ENCODE measurements around the gene PEPD. TPM values are rescaled to one million over a fixed set of nuclear protein-coding genes. Genes with fewer than 3 reads are reported as not detected.

Gene PEPD
- total RNA-seq, 5 donors from 2014 or later (not counting 1 experiment from before 2014, with no cell fraction given) = 23.5 to 38.8 (median 31.8) TPM

- ChIA-PET POLR2A (no interaction called here), CTCF (no interaction called here)
- ATAC-seq (replicated peaks in 1 of 4) = no peak
Observed at GRCh38 chr19:33427801-33428626, 93.6 kb downstream of the PEPD start.

DNA sequence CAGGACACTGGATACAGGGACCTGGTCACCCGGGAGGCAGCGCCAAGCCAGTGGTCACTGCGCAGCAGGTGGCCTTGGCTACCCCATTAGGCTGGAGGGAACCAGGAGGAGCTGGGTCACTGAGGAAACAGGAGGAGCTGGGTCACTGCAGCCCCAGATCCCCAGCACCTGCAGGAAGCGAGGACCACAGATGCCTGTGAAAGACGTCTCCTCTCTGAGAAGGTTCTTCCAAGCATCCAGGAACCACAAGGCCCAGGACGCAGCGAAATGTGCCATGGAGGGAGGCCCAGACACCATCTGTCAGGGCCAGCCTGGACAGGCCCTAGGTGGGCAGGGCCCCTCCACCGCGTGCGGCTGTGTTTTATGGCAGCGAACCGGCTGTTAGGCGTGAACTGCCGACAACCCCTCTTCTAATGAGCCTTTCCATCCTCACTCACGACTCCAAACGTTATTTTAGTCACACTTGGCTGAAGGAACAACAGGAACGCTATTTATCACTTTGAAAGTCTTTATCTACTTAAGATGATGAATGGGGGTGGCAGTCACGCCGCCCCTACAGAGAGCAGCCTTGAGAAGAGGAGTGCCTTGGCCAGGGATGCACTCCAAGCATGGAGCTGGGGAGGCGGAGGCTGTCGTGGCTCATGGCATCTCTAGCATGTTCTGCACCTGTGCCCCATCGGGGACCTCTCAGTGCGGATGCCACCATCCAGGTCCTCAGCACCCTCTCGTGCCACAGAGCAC, 94.8 kb downstream of the PEPD start:
- Mint-ChIP-seq H3K27ac (no peak overlapping the region), H3K27me3 (no peaks in the 10 kb centered on the region), H3K4me1 (peaks cover 8 to 14% (median 12%) of the 10 kb centered on the region in 3 donors), H3K9me3 (no peaks in the 10 kb centered on the region), H3K4me3 (no peak overlapping the region), H3K36me3 (peaks cover 3% of the 10 kb centered on the region)
- no peak overlapping the region for H3K4me3 ChIP-seq (ENCODE audit: control insufficient read depth in 1 of 2, extremely low read depth in 1 of 2, low read length in 1 of 2)
- H3K4me1 ChIP-seq (ENCODE audit: control insufficient read depth in 1 of 2, extremely low read depth in 1 of 2, insufficient read depth in 2 of 2, low read length in 2 of 2) = peaks cover 0 to 9% of the 10 kb centered on the region in 2 experiments
- ChIA-PET CTCF (interaction anchor here in 1 of 2 donors (0.6 kb wide), 1 partner anchor 365 kb away, joined by 3 read pairs; no protein-coding TSS in a partner anchor), POLR2A (no interaction called here)
- no peaks in the 10 kb centered on the region for H3K9me3 ChIP-seq
- H3K27ac ChIP-seq (ENCODE audit: low read length) = no peak overlapping the region
- H3K27me3 ChIP-seq (replicated peaks in 1 of 2; ENCODE audit: control insufficient read depth in 2 of 2, extremely low read depth in 1 of 2, insufficient read depth in 2 of 2, low read length in 1 of 2) = no peaks in the 10 kb centered on the region
- no peaks in the 10 kb centered on the region for H3K36me3 ChIP-seq (ENCODE audit: control insufficient read depth in 2 of 2, extremely low read depth in 1 of 2, insufficient read depth in 1 of 2, low read length in 1 of 2)
- no peak for DNase-seq
- WGBS (ENCODE audit: insufficient coverage) = 94% methylated on average over 18 of the region's 24 CpGs
- ATAC-seq (replicated peaks in 1 of 4) = no peak

More at GRCh38 chr19:33427801-33428626, 93.6 kb downstream of the PEPD start:
- Mint-ChIP-seq H3K4me1 (peaks cover 8 to 14% (median 12%) of the 10 kb centered on the region in 3 donors), H3K27ac (peak overlapping the region in 1 of 2 donors; percentile 34), H3K36me3 (peaks cover 3% of the 10 kb centered on the region), H3K4me3 (no peak overlapping the region), H3K9me3 (no peaks in the 10 kb centered on the region), H3K27me3 (no peaks in the 10 kb centered on the region)
- 90% methylated on average over 17 of the region's 22 CpGs for WGBS (ENCODE audit: insufficient coverage)
- Histone ChIP-seq H3K27me3 (replicated peaks in 1 of 2; ENCODE audit: control insufficient read depth in 2 of 2, extremely low read depth in 1 of 2, insufficient read depth in 2 of 2, low read length in 1 of 2) (no peaks in the 10 kb centered on the region), H3K27ac (ENCODE audit: low read length) (no peak overlapping the region), H3K4me3 (ENCODE audit: control insufficient read depth in 1 of 2, extremely low read depth in 1 of 2, low read length in 1 of 2) (no peak overlapping the region), H3K9me3 (no peaks in the 10 kb centered on the region), H3K36me3 (ENCODE audit: control insufficient read depth in 2 of 2, extremely low read depth in 1 of 2, insufficient read depth in 1 of 2, low read length in 1 of 2) (no peaks in the 10 kb centered on the region), H3K4me1 (ENCODE audit: control insufficient read depth in 1 of 2, extremely low read depth in 1 of 2, insufficient read depth in 2 of 2, low read length in 2 of 2) (peaks cover 0 to 9% of the 10 kb centered on the region in 2 experiments)
- no peak for DNase-seq

GRCh38 chr19:33424181-33424580, 97.4 kb downstream of the PEPD start:
- WGBS (ENCODE audit: insufficient coverage) = 95% methylated on average over 6 of the region's 8 CpGs
- ATAC-seq (replicated peaks in 1 of 4) = no peak

DNA sequence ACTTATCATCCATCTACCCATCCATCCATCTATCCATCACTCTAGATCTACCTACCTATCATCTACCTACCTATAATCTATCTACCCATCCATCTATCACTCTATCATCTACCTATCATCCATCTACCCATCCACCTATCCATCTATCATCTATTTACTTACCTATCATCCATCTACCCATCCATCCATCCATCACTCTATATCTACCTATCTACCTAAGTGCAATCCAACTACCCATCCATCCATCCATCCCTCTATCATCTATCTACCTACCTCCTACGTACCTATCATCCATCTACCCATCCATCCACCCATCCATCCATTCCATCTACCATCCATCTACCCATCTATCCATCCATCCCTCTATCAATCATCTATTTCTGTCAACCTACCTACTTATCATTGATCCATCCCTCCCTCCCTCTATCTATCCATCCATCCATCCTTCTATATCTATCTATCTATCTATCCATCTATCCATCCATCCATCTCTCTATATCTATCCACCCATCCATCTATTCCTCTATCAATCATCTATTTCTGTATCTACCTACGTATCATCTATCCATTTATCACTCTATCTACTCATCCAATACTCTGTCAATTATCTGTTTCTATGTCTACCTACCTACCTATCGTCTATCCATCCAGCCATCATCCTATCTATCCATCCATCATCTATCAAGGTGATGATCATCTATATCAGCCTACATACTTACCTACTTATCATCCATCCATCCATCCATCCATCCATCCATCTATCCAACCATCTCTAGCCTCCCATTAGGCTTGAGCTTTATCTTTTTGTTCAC, 99.0 kb downstream of the PEPD start:
- H3K36me3 Mint-ChIP-seq = peaks cover 3% of the 10 kb centered on the region
- no peaks in the 10 kb centered on the region for H3K27me3 Mint-ChIP-seq
- Histone ChIP-seq H3K4me1 (ENCODE audit: control insufficient read depth in 1 of 2, extremely low read depth in 1 of 2, insufficient read depth in 2 of 2, low read length in 2 of 2) (no peaks in the 10 kb centered on the region), H3K4me3 (ENCODE audit: control insufficient read depth in 1 of 2, extremely low read depth in 1 of 2, low read length in 1 of 2) (no peak overlapping the region), H3K27me3 (replicated peaks in 1 of 2; ENCODE audit: control insufficient read depth in 2 of 2, extremely low read depth in 1 of 2, insufficient read depth in 2 of 2, low read length in 1 of 2) (no peaks in the 10 kb centered on the region), H3K36me3 (ENCODE audit: control insufficient read depth in 2 of 2, extremely low read depth in 1 of 2, insufficient read depth in 1 of 2, low read length in 1 of 2) (peaks cover 0 to 4% of the 10 kb centered on the region in 2 donors), H3K27ac (ENCODE audit: low read length) (no peak overlapping the region), H3K9me3 (no peaks in the 10 kb centered on the region)
- ChIA-PET CTCF (no interaction called here), POLR2A (no interaction called here)
- H3K4me1 Mint-ChIP-seq = no peaks in the 10 kb centered on the region
- H3K27ac Mint-ChIP-seq = no peak overlapping the region
- 98% methylated on average over 3 of the region's 3 CpGs for WGBS (ENCODE audit: insufficient coverage)
- no peak overlapping the region for H3K4me3 Mint-ChIP-seq
- ATAC-seq (replicated peaks in 1 of 4) (no peak), DNase-seq (no peak)
- H3K9me3 Mint-ChIP-seq = no peaks in the 10 kb centered on the region

More at GRCh38 chr19:33424181-33424580, 97.4 kb downstream of the PEPD start:
- Mint-ChIP-seq H3K4me3 (no peak overlapping the region), H3K9me3 (no peaks in the 10 kb centered on the region), H3K4me1 (no peaks in the 10 kb centered on the region), H3K36me3 (peaks cover 3% of the 10 kb centered on the region), H3K27ac (no peak overlapping the region), H3K27me3 (no peaks in the 10 kb centered on the region)
- ChIA-PET CTCF (no interaction called here), POLR2A (interaction anchor here in 1 of 2 donors (0.7 kb wide), 1 partner anchor 802 kb away, joined by 3 read pairs; no protein-coding TSS in a partner anchor)
- DNase-seq = no peak
- Histone ChIP-seq H3K9me3 (no peaks in the 10 kb centered on the region), H3K27me3 (replicated peaks in 1 of 2; ENCODE audit: control insufficient read depth in 2 of 2, extremely low read depth in 1 of 2, insufficient read depth in 2 of 2, low read length in 1 of 2) (no peaks in the 10 kb centered on the region), H3K27ac (ENCODE audit: low read length) (no peak overlapping the region), H3K36me3 (ENCODE audit: control insufficient read depth in 2 of 2, extremely low read depth in 1 of 2, insufficient read depth in 1 of 2, low read length in 1 of 2) (peaks cover 0 to 4% of the 10 kb centered on the region in 2 donors), H3K4me3 (ENCODE audit: control insufficient read depth in 1 of 2, extremely low read depth in 1 of 2, low read length in 1 of 2) (no peak overlapping the region), H3K4me1 (ENCODE audit: control insufficient read depth in 1 of 2, extremely low read depth in 1 of 2, insufficient read depth in 2 of 2, low read length in 2 of 2) (no peaks in the 10 kb centered on the region)

- no CpG with 5 or more reads among the region's 7 CpGs for WGBS (ENCODE audit: insufficient coverage)
- Histone ChIP-seq H3K36me3 (ENCODE audit: control insufficient read depth in 2 of 2, extremely low read depth in 1 of 2, insufficient read depth in 1 of 2, low read length in 1 of 2) (peaks cover 0 to 4% of the 10 kb centered on the region in 2 donors), H3K4me1 (ENCODE audit: control insufficient read depth in 1 of 2, extremely low read depth in 1 of 2, insufficient read depth in 2 of 2, low read length in 2 of 2) (peaks cover 0 to 6% of the 10 kb centered on the region in 2 experiments), H3K27ac (ENCODE audit: low read length) (no peak overlapping the region), H3K4me3 (ENCODE audit: control insufficient read depth in 1 of 2, extremely low read depth in 1 of 2, low read length in 1 of 2) (no peak overlapping the region), H3K9me3 (no peaks in the 10 kb centered on the region), H3K27me3 (replicated peaks in 1 of 2; ENCODE audit: control insufficient read depth in 2 of 2, extremely low read depth in 1 of 2, insufficient read depth in 2 of 2, low read length in 1 of 2) (no peaks in the 10 kb centered on the region)
- Mint-ChIP-seq H3K4me3 (no peak overlapping the region), H3K4me1 (peaks cover 6% of the 10 kb centered on the region in 3 donors), H3K27me3 (no peaks in the 10 kb centered on the region), H3K36me3 (peaks cover 3% of the 10 kb centered on the region), H3K27ac (no peak overlapping the region), H3K9me3 (no peaks in the 10 kb centered on the region)
- CTCF ChIA-PET = no interaction called here
- DNase-seq = no peak
- POLR2A ChIA-PET = no interaction called here
- ATAC-seq (replicated peaks in 1 of 4) = no peak
Observed at GRCh38 chr19:33421368-33421767, 100.2 kb downstream of the PEPD start.

- Mint-ChIP-seq H3K36me3 (peaks cover 3% of the 10 kb centered on the region), H3K9me3 (no peaks in the 10 kb centered on the region), H3K4me1 (peaks cover 7 to 10% (median 8%) of the 10 kb centered on the region in 3 donors), H3K27me3 (no peaks in the 10 kb centered on the region), H3K4me3 (no peak overlapping the region), H3K27ac (no peak overlapping the region)
- ChIA-PET POLR2A (no interaction called here), CTCF (no interaction called here)
- no peaks in the 10 kb centered on the region for H3K9me3 ChIP-seq
- no peaks in the 10 kb centered on the region for H3K27me3 ChIP-seq (replicated peaks in 1 of 2; ENCODE audit: control insufficient read depth in 2 of 2, extremely low read depth in 1 of 2, insufficient read depth in 2 of 2, low read length in 1 of 2)
- H3K4me3 ChIP-seq (ENCODE audit: control insufficient read depth in 1 of 2, extremely low read depth in 1 of 2, low read length in 1 of 2) = no peak overlapping the region
- H3K27ac ChIP-seq (ENCODE audit: low read length) = no peak overlapping the region
- peaks cover 0 to 9% of the 10 kb centered on the region in 2 experiments for H3K4me1 ChIP-seq (ENCODE audit: control insufficient read depth in 1 of 2, extremely low read depth in 1 of 2, insufficient read depth in 2 of 2, low read length in 2 of 2)
- DNase-seq (no peak), ATAC-seq (replicated peaks in 1 of 4) (no peak)
- H3K36me3 ChIP-seq (ENCODE audit: control insufficient read depth in 2 of 2, extremely low read depth in 1 of 2, insufficient read depth in 1 of 2, low read length in 1 of 2) = peaks cover 0 to 4% of the 10 kb centered on the region in 2 donors
- 80% methylated on average over 9 of the region's 9 CpGs for WGBS (ENCODE audit: insufficient coverage)
Observed at GRCh38 chr19:33420821-33421220, 100.8 kb downstream of the PEPD start.

All from T-cell (primary cell).